Measurements from ENCODE around the gene CDRT15L2.
"Not testable (repeated sequence)": the region's sequence is repeated elsewhere in the genome, so short reads cannot be mapped to it uniquely, and the experiment has no call there.

Gene CDRT15L2

GRCh38 chr17:20559018-20559417 is 20.5 kb upstream of the CDRT15L2 start:
- H3K4me1 Mint-ChIP-seq: peaks cover 11% of the 10 kb centered on the region
- H3K27me3 Mint-ChIP-seq; H3K9me3 Mint-ChIP-seq; ATAC-seq (ENCODE audit: low read depth); H3K4me3 Mint-ChIP-seq; H3K36me3 Mint-ChIP-seq; DNase-seq (ENCODE audit: low spot score in 2 of 2); H3K27ac Mint-ChIP-seq: not testable (repeated sequence)

GRCh38 chr17:20562587-20562986 is 16.9 kb upstream of the CDRT15L2 start:
- ATAC-seq (ENCODE audit: low read depth) (no peak), DNase-seq (ENCODE audit: low spot score in 2 of 2) (no peak)
- Mint-ChIP-seq H3K27me3 (peaks cover 7% of the 10 kb centered on the region), H3K9me3 (no peaks in the 10 kb centered on the region), H3K27ac (no peak overlapping the region), H3K36me3 (no peaks in the 10 kb centered on the region), H3K4me1 (peaks cover 4% of the 10 kb centered on the region), H3K4me3 (no peak overlapping the region)

- not testable (repeated sequence) for H3K27me3 Mint-ChIP-seq; H3K4me3 Mint-ChIP-seq; DNase-seq (ENCODE audit: low spot score in 2 of 2); H3K36me3 Mint-ChIP-seq; H3K27ac Mint-ChIP-seq; H3K9me3 Mint-ChIP-seq; H3K4me1 Mint-ChIP-seq; ATAC-seq (ENCODE audit: low read depth)
Measured at GRCh38 chr17:20565245-20565644, 14.3 kb upstream of the CDRT15L2 start.

- no peak overlapping the region for H3K4me3 Mint-ChIP-seq
- ATAC-seq (ENCODE audit: low read depth) (no peak), DNase-seq (ENCODE audit: low spot score in 2 of 2) (no peak)
- no peak overlapping the region for H3K27ac Mint-ChIP-seq
- peaks cover 5% of the 10 kb centered on the region for H3K27me3 Mint-ChIP-seq
- peaks cover 3% of the 10 kb centered on the region for H3K4me1 Mint-ChIP-seq
- no peaks in the 10 kb centered on the region for H3K36me3 Mint-ChIP-seq
- H3K9me3 Mint-ChIP-seq: peaks cover 3% of the 10 kb centered on the region
Measured at GRCh38 chr17:20565711-20566110, 13.8 kb upstream of the CDRT15L2 start.

- H3K27ac Mint-ChIP-seq; DNase-seq (ENCODE audit: low spot score in 2 of 2); H3K9me3 Mint-ChIP-seq; H3K36me3 Mint-ChIP-seq; H3K4me1 Mint-ChIP-seq; H3K4me3 Mint-ChIP-seq; H3K27me3 Mint-ChIP-seq; ATAC-seq (ENCODE audit: low read depth): not testable (repeated sequence)
Measured at GRCh38 chr17:20566736-20567135, 12.8 kb upstream of the CDRT15L2 start.

GRCh38 chr17:20567421-20567820 is 12.1 kb upstream of the CDRT15L2 start:
- not testable (repeated sequence) for H3K9me3 Mint-ChIP-seq; H3K36me3 Mint-ChIP-seq; DNase-seq (ENCODE audit: low spot score in 2 of 2); ATAC-seq (ENCODE audit: low read depth); H3K4me3 Mint-ChIP-seq; H3K4me1 Mint-ChIP-seq; H3K27ac Mint-ChIP-seq; H3K27me3 Mint-ChIP-seq

GRCh38 chr17:20568604-20569003 is 10.9 kb upstream of the CDRT15L2 start:
- not testable (repeated sequence) for H3K4me3 Mint-ChIP-seq, H3K4me1 Mint-ChIP-seq, H3K27me3 Mint-ChIP-seq

GRCh38 chr17:20571653-20572052 is 7.9 kb upstream of the CDRT15L2 start:
- not testable (repeated sequence) for H3K27me3 Mint-ChIP-seq; H3K4me3 Mint-ChIP-seq; H3K36me3 Mint-ChIP-seq; H3K4me1 Mint-ChIP-seq; H3K9me3 Mint-ChIP-seq; ATAC-seq (ENCODE audit: low read depth); DNase-seq (ENCODE audit: low spot score in 2 of 2); H3K27ac Mint-ChIP-seq

More at GRCh38 chr17:20568604-20569003, 10.9 kb upstream of the CDRT15L2 start:
- not testable (repeated sequence) for H3K9me3 Mint-ChIP-seq; DNase-seq (ENCODE audit: low spot score in 2 of 2); H3K36me3 Mint-ChIP-seq; ATAC-seq (ENCODE audit: low read depth)
- peak overlapping the region; percentile 56 for H3K27ac Mint-ChIP-seq

- H3K4me1 Mint-ChIP-seq; H3K27ac Mint-ChIP-seq; H3K9me3 Mint-ChIP-seq; H3K27me3 Mint-ChIP-seq; H3K4me3 Mint-ChIP-seq; ATAC-seq (ENCODE audit: low read depth); H3K36me3 Mint-ChIP-seq: not testable (repeated sequence)
- DNase-seq (ENCODE audit: low spot score in 2 of 2): peak in 1 of 2 donors; percentile 4
Measured at GRCh38 chr17:20573216-20573615, 6.3 kb upstream of the CDRT15L2 start.

- H3K9me3 Mint-ChIP-seq; H3K27me3 Mint-ChIP-seq; H3K4me3 Mint-ChIP-seq; ATAC-seq (ENCODE audit: low read depth); H3K27ac Mint-ChIP-seq; H3K36me3 Mint-ChIP-seq; H3K4me1 Mint-ChIP-seq; DNase-seq (ENCODE audit: low spot score in 2 of 2): not testable (repeated sequence)
Measured at GRCh38 chr17:20575071-20575470, 4.5 kb upstream of the CDRT15L2 start.

GRCh38 chr17:20583891-20584577 is 4.5 kb downstream of the CDRT15L2 start:
- not testable (repeated sequence) for H3K36me3 Mint-ChIP-seq; H3K4me1 Mint-ChIP-seq; H3K4me3 Mint-ChIP-seq; H3K27me3 Mint-ChIP-seq; H3K9me3 Mint-ChIP-seq; DNase-seq (ENCODE audit: low spot score in 2 of 2); H3K27ac Mint-ChIP-seq
- peak; percentile 74 for ATAC-seq (ENCODE audit: low read depth)

- H3K9me3 Mint-ChIP-seq; H3K4me1 Mint-ChIP-seq; ATAC-seq (ENCODE audit: low read depth); H3K27me3 Mint-ChIP-seq; H3K27ac Mint-ChIP-seq; H3K36me3 Mint-ChIP-seq; H3K4me3 Mint-ChIP-seq; DNase-seq (ENCODE audit: low spot score in 2 of 2): not testable (repeated sequence)
Measured at GRCh38 chr17:20588744-20589453, 9.4 kb downstream of the CDRT15L2 start.

- H3K27me3 Mint-ChIP-seq; H3K4me1 Mint-ChIP-seq; DNase-seq (ENCODE audit: low spot score in 2 of 2); H3K36me3 Mint-ChIP-seq; H3K9me3 Mint-ChIP-seq; H3K27ac Mint-ChIP-seq; H3K4me3 Mint-ChIP-seq; ATAC-seq (ENCODE audit: low read depth): not testable (repeated sequence)
Measured at GRCh38 chr17:20589454-20589810, 9.9 kb downstream of the CDRT15L2 start.

GRCh38 chr17:20591040-20591439 is 11.5 kb downstream of the CDRT15L2 start:
- H3K27me3 Mint-ChIP-seq; H3K4me1 Mint-ChIP-seq; H3K27ac Mint-ChIP-seq; ATAC-seq (ENCODE audit: low read depth); H3K36me3 Mint-ChIP-seq; DNase-seq (ENCODE audit: low spot score in 2 of 2); H3K9me3 Mint-ChIP-seq; H3K4me3 Mint-ChIP-seq: not testable (repeated sequence)

- not testable (repeated sequence) for H3K27ac Mint-ChIP-seq; H3K36me3 Mint-ChIP-seq; DNase-seq (ENCODE audit: low spot score in 2 of 2); ATAC-seq (ENCODE audit: low read depth); H3K27me3 Mint-ChIP-seq; H3K9me3 Mint-ChIP-seq; H3K4me3 Mint-ChIP-seq
- H3K4me1 Mint-ChIP-seq: peaks cover 12% of the 10 kb centered on the region
Measured at GRCh38 chr17:20605568-20605967, 26.0 kb downstream of the CDRT15L2 start.

All from memory B cell (primary cell).